OCI-LY7 (cell line): ENCODE measurements around the gene MKI67. TPM values are rescaled to one million over a fixed set of nuclear protein-coding genes. Genes with fewer than 3 reads are reported as not detected.
A peak's percentile ranks its signal among the peaks of the same experiment; 100 is the strongest.

Experiments
- BruUV-seq: library from RNA; stranded (reverse); fragments of 400-500 nt; replicated peaks from 2 replicates; lab custom pipeline; 2021; lab: Mats Ljungman, UMichigan
- CTCF ChIA-PET: fragments of 300-600 bp; sonication (Branson Sonifier 250); formaldehyde crosslinking; loops from one replicate; lab custom pipeline; 2022; ENCODE audit warnings: antibody characterized with exemption; ENCODE audit not compliant: unreplicated experiment; lab: Charles Lee
- POLR2A ChIA-PET: fragments of 300-600 bp; sonication (Branson Sonifier 250); formaldehyde crosslinking; loops from one replicate; lab custom pipeline; 2022; ENCODE audit warnings: antibody characterized with exemption; lab: Charles Lee
- DNase-seq: peaks from one replicate; pipeline ENCODE4 v3.0.0-alpha.2; 2015; ENCODE audit warnings: low spot score
- H2AFZ ChIP-seq: fragments of 200-600 bp; sonication (generic), shearing (Covaris generic); 2 replicates; pipeline ENCODE4 v1.6.1; 2014; ENCODE audit warnings: mild to moderate bottlenecking, antibody characterized with exemption, low read length, moderate library complexity
- H3K27ac ChIP-seq: fragments of 200-600 bp; sonication (generic); 2 replicates; pipeline ENCODE4 v1.5.1; 2014; ENCODE audit warnings: mixed run types, low read depth, mild to moderate bottlenecking, moderate library complexity, low read length, inconsistent platforms; ENCODE audit not compliant: poor library complexity, severe bottlenecking
- H3K36me3 ChIP-seq: fragments of 200-600 bp; sonication (generic); 2 replicates; pipeline ENCODE4 v1.6.1; 2014; ENCODE audit warnings: mild to moderate bottlenecking, antibody characterized with exemption, low read length, moderate library complexity, mixed read lengths; ENCODE audit not compliant: insufficient read depth
- H3K4me1 ChIP-seq: fragments of 200-600 bp; sonication (generic); 2 replicates; pipeline ENCODE4 v1.5.1; 2014; ENCODE audit warnings: mild to moderate bottlenecking, low read length; ENCODE audit not compliant: insufficient read depth, poor library complexity, severe bottlenecking
- H3K4me2 ChIP-seq: fragments of 200-600 bp; sonication (generic); 2 replicates; pipeline ENCODE4 v1.6.1; 2014; ENCODE audit warnings: mild to moderate bottlenecking, low read length
- H3K4me3 ChIP-seq: fragments of 200-600 bp; sonication (generic); 2 replicates; pipeline ENCODE4 v1.5.1; 2014; ENCODE audit warnings: mild to moderate bottlenecking, low read depth, low read length; ENCODE audit not compliant: poor library complexity, severe bottlenecking
- H3K79me2 ChIP-seq: fragments of 200-600 bp; sonication (generic); 2 replicates; pipeline ENCODE4 v1.6.1; 2016; ENCODE audit warnings: low read depth, mild to moderate bottlenecking, low read length, moderate library complexity, mixed read lengths; ENCODE audit not compliant: insufficient read depth
- H3K9me2 ChIP-seq: fragments of 200-600 bp; sonication (generic); 2 replicates; pipeline ENCODE4 v1.6.1; 2016; ENCODE audit warnings: mild to moderate bottlenecking, low read length, mixed read lengths; ENCODE audit not compliant: insufficient read depth
- H3K9me3 ChIP-seq: fragments of 200-600 bp; sonication (generic); 2 replicates; pipeline ENCODE4 v1.6.1; 2014; ENCODE audit warnings: mild to moderate bottlenecking, mixed run types, low read length, mixed read lengths
- H4K20me1 ChIP-seq: fragments of 200-600 bp; sonication (generic); 2 replicates; pipeline ENCODE4 v1.6.1; 2014; ENCODE audit warnings: mild to moderate bottlenecking, antibody characterized with exemption, low read length, moderate library complexity, mixed read lengths; ENCODE audit not compliant: insufficient read depth
- EZH2phosphoT487 ChIP-seq: fragments of 200-600 bp; sonication (generic); IDR thresholded peaks from 2 replicates; pipeline ENCODE4 v1.6.1; 2018; ENCODE audit warnings: low read depth, borderline replicate concordance, mild to moderate bottlenecking, mixed run types, antibody characterized with exemption, low read length, moderate library complexity, mixed read lengths
- intact Hi-C: fragments of 100-400 bp; cut with micrococcal nuclease; formaldehyde crosslinking; loops from one replicate; pipeline ENCODE4 v1.10.0; 2022; ENCODE audit not compliant: unreplicated experiment
- total RNA-seq, 2 experiments: library from RNA; depleted of rRNA in 1 of 2; stranded (reverse); fragments of >200 nt in 1 of 2; shearing (Covaris generic) in 1 of 2; gene quantifications; 2 replicates each; pipeline ENCODE4 v1.2.3, GENCODE V29; 2014 to 2022
- TF ChIP-seq, protein P1 (sequence below): fragments of 200-600 bp; sonication (generic); conservative IDR thresholded peaks from 2 replicates; pipeline ENCODE4 v1.5.1; 2014; ENCODE audit warnings: mild to moderate bottlenecking, antibody characterized with exemption, low read length, moderate library complexity, mixed read lengths

MKI67 gene
- total RNA-seq, 2 experiments from 2014 or later: 139 to 192 TPM

DNA sequence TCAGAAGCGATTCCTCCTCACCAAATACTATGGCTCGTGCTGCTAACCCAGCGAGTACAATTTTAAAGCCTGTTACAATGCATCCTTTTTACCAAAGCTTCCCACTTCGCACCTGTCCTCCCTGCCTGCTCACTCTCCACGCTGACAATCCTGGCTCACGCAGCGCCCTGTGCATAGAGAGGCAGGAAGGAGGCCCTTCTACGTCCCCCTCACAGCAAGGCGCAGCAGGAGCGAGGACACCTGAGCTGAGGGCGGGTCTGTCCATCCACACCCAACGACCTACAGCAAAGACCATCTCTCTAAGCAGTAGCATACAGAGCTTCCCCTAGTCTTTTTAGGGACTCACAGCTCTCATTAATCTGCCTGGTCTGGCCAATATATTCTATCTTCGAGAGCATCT is 46.0 kb downstream of the MKI67 start:
- peaks cover 3% of the 10 kb centered on the region; the same call in 1 of the 2 replicates for H3K36me3 ChIP-seq
- no peak for DNase-seq
- no peaks in the 10 kb centered on the region for H3K9me2 ChIP-seq
- H3K4me1 ChIP-seq: no peaks in the 10 kb centered on the region
- H2AFZ ChIP-seq: no peak overlapping the region
- H4K20me1 ChIP-seq: no peaks in the 10 kb centered on the region
- no TSS peak for BruUV-seq
- ChIA-PET POLR2A (no interaction called here), CTCF (no interaction called here)
- TF ChIP-seq, protein P1, sequence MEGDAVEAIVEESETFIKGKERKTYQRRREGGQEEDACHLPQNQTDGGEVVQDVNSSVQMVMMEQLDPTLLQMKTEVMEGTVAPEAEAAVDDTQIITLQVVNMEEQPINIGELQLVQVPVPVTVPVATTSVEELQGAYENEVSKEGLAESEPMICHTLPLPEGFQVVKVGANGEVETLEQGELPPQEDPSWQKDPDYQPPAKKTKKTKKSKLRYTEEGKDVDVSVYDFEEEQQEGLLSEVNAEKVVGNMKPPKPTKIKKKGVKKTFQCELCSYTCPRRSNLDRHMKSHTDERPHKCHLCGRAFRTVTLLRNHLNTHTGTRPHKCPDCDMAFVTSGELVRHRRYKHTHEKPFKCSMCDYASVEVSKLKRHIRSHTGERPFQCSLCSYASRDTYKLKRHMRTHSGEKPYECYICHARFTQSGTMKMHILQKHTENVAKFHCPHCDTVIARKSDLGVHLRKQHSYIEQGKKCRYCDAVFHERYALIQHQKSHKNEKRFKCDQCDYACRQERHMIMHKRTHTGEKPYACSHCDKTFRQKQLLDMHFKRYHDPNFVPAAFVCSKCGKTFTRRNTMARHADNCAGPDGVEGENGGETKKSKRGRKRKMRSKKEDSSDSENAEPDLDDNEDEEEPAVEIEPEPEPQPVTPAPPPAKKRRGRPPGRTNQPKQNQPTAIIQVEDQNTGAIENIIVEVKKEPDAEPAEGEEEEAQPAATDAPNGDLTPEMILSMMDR: no peak
- TF ChIP-seq EZH2phosphoT487: no peak
- H3K79me2 ChIP-seq: no peaks in the 10 kb centered on the region
- intact Hi-C loops: no loop called here
- H3K4me2 ChIP-seq: no peak overlapping the region
- no peaks in the 10 kb centered on the region for H3K9me3 ChIP-seq
- no peak overlapping the region for H3K4me3 ChIP-seq
- no peak overlapping the region for H3K27ac ChIP-seq

DNA sequence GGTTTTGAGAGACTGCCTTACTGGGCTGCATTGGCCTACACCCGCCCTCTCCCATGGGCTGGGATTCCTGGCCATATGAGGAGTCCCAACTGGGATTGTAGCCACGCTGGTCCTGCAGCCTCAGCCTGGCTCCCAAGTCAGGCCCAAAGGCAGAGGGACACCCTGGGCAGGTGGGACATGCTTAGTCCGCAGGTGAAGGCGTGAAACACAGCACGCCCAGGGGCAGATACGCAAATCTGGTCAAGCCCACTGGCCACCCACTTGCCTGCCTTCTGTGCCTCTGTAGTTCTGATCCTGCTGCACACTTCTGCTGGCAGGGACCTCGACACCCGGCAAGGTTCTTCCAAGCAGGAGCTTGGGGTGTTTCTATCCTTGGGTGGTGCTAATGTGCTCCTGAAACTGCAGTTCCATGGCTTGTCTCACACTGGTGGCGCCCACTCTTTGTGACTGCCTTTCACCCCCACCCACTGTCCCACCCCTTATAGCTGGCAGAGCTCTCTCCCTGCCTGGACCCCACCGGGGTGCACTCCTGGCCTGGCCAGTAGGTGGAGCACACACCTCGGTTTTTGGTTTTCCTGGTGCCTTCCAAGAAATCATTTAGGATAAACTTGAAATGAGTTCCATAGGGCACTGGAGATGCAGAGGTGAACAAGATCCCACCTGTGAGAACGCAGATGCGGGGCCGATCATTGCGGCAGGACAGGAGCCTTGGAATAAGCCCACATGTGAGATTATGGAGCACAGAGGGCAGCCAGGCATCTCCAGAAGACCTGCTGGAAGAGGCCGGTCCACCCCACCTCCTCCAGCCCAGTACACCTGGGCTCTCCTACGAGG is 47.9 kb downstream of the MKI67 start:
- H3K4me1 ChIP-seq: no peaks in the 10 kb centered on the region
- H2AFZ ChIP-seq: no peak overlapping the region
- H3K27ac ChIP-seq: no peak overlapping the region
- no peaks in the 10 kb centered on the region for H3K9me3 ChIP-seq
- H4K20me1 ChIP-seq: no peaks in the 10 kb centered on the region
- no peak overlapping the region for H3K4me3 ChIP-seq
- no TSS peak for BruUV-seq
- no peaks in the 10 kb centered on the region for H3K9me2 ChIP-seq
- peaks cover 13% of the 10 kb centered on the region for H3K36me3 ChIP-seq
- peak; percentile 37 for DNase-seq
- intact Hi-C loops: loop anchor here (1.0 kb wide), 1 partner anchor 72 kb away; no protein-coding TSS in a partner anchor
- TF ChIP-seq, protein P1: peak; percentile 86
- TF ChIP-seq EZH2phosphoT487: no peak
- no peak overlapping the region for H3K4me2 ChIP-seq
- no peaks in the 10 kb centered on the region for H3K79me2 ChIP-seq
- POLR2A ChIA-PET: no interaction called here
- CTCF ChIA-PET: interaction anchor here (0.6 kb wide), 2 partner anchors 37 to 129 kb away, joined by 3 to 7 read pairs; no protein-coding TSS in a partner anchor
